NCI-H2227 (cell line): Measurements from ENCODE around the gene SPACA7.
A peak's percentile ranks its signal among the peaks of the same experiment; 100 is the strongest.

ENCODE experiments used
- DNase-seq: peaks from one replicate; lab custom pipeline; 2025; ENCODE audit not compliant: unreplicated experiment; lab: John Stamatoyannopoulos, UW

Gene SPACA7

GRCh38 chr13:112376050-112376681 is at the start of gene SPACA7:
Gene SPACA7, plus strand, starts transcription at chr13:112376355. Its CDS starts 31 bp downstream, at chr13:112376386.
- no peak for DNase-seq

- DNase-seq, result no peak
These were observed 49.3 kb upstream of the SPACA7 start for GRCh38 chr13:112326821-112327370.

- DNase-seq, result no peak
These were observed 47.2 kb upstream of the SPACA7 start for GRCh38 chr13:112328936-112329335.

- DNase-seq, result no peak
These were observed 46.8 kb upstream of the SPACA7 start for GRCh38 chr13:112329376-112329775.

GRCh38 chr13:112330066-112330465 is 46.1 kb upstream of the SPACA7 start:
- no peak for DNase-seq

- peak; percentile 4 for DNase-seq
These were observed 45.4 kb upstream of the SPACA7 start for GRCh38 chr13:112330479-112331381.

GRCh38 chr13:112331675-112332074 is 44.5 kb upstream of the SPACA7 start:
- DNase-seq, result no peak

GRCh38 chr13:112332727-112333126 is 43.4 kb upstream of the SPACA7 start:
- DNase-seq, result no peak

GRCh38 chr13:112333756-112334543 is 42.2 kb upstream of the SPACA7 start:
- no peak for DNase-seq

GRCh38 chr13:112335135-112335534 is 41.0 kb upstream of the SPACA7 start:
- no peak for DNase-seq

- no peak for DNase-seq
These were observed 34.7 kb upstream of the SPACA7 start for GRCh38 chr13:112341446-112341845.

- DNase-seq, result no peak
These were observed 34.0 kb upstream of the SPACA7 start for GRCh38 chr13:112341976-112342735.

- DNase-seq, result no peak
These were observed 33.3 kb upstream of the SPACA7 start for GRCh38 chr13:112342841-112343361.

GRCh38 chr13:112343591-112343990 is 32.6 kb upstream of the SPACA7 start:
- DNase-seq, result no peak

- DNase-seq, result no peak
These were observed 30.4 kb upstream of the SPACA7 start for GRCh38 chr13:112345826-112346172.

- DNase-seq, result peak; percentile 76
These were observed 29.8 kb upstream of the SPACA7 start for GRCh38 chr13:112346173-112346898.

GRCh38 chr13:112346899-112347229 is 29.3 kb upstream of the SPACA7 start:
- peak; percentile 4 for DNase-seq

GRCh38 chr13:112347986-112348385 is 28.2 kb upstream of the SPACA7 start:
- DNase-seq, result no peak

GRCh38 chr13:112348642-112349345 is 27.4 kb upstream of the SPACA7 start:
- no peak for DNase-seq
